Kidney tubule cell (primary cell): ENCODE measurements around the gene SOX6.
"Not testable (repeated sequence)": the region's sequence is repeated elsewhere in the genome, so short reads cannot be mapped to it uniquely, and the experiment has no call there.

Experiments used
- DNase-seq: peaks from one replicate; pipeline ENCODE4 v3.0.0-alpha.2; 2018; ENCODE audit warnings: low spot score

SOX6 gene

DNA sequence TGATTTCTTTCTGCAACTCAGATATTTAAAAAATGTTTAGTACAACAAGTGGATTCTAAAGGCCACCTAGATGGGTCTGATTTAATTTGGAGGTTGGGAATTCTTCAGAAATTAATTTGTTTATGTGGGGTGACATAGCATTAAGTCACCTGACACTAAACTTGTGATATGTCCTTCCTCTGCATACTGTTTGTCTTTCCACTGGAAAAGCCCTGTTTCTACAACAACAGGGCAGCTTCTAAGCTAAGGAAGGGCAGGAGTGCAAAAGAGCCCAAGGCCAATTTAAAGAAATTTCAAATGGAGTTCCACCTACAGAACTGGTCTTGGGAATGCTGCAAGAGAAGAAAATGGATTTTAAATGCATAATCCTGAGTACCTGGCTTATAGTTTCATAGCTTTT is 319.2 kb downstream of the SOX6 start:
- no peak for DNase-seq

DNA sequence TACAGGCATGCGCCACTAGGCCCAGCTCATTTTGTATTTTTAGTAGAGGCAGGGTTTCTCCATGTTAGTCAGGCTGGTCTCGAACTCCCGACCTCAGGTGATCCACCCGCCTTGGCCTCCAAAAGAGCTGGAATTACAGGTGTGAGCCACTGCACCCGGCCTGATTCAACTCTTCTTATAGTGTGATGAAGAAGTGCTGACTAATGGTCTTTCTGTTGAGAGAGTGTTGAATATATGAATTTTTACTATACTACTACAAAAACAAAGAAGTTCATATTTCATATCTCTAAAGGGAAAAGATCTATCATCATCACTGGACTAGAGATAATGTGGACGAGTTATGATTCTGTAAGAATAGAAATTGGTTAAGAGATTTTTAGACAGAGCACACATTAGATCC is 320.1 kb downstream of the SOX6 start:
- DNase-seq: no peak

DNA sequence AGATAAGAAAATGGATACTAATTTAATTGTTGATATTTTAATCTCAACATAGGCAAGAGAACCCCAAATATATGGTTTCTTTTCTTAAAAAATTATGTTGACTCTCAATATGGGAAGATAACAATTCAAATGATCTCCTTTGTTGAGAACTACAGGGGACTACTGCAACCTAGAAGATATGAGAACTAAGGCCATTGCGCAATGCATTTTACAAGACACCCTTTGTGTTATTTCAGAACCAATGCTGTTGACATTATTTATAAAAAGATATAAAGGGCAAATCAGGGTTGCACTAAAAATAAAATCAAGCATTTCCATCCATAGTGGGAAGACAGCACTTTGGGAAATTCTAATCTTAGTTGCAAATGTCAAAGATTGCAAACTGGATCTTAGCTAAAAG is 322.3 kb downstream of the SOX6 start:
- DNase-seq: no peak

DNA sequence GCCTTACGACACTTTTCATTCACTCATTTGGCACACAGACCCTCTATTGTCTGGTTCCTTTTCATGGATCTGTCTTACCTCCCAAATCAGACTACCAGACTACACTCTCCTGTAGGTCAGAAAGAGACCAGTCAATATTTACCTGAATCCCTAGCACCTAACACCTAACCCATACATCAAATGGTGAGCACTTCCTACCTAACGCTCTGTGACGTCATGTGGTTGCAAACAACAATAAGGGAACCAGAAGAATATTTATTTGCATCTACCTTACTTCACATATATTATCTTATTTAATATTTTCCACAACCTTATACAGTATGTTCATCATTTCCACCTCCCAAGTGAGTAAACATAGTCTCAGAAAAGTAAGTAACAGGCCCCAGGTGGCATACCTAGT is 323.4 kb downstream of the SOX6 start:
- no peak for DNase-seq

DNA sequence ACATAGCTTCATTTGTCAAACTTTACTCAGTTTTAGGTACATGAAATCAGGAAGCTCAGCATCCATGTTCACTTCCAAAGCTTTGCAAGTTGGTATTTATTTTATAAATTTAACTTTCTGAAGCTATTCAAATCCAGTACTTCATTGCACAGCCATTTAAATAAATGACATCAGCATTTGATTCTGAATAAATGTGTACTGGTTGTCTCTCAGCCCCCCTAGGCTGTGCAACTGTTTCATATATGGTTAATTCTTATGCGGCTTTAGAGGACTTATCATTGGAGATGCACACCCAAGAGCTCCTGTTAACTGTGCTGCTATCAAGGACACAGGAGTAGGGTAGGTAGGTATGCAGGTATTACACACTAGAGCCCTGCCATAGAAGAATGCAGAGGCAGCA is 325.1 kb downstream of the SOX6 start:
- no peak for DNase-seq

DNA sequence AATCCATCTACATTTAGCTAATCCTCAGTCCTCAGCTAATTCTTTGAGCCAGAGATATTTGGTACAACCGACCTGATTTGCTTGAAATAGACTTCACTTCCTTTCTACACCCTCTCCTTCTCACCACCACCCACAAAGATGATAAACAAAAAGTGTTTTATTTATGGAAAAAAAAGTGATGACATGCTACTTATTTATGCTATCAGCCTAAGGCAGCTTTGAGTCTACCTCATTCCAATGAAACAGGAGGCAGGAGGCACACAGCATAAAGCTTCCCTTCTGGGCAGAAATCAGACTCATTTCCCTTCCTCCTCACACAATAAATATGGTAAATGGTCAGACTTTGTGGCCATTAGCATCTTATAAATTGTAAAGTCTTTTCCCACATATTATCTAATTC is 325.7 kb downstream of the SOX6 start:
- DNase-seq: no peak

DNA sequence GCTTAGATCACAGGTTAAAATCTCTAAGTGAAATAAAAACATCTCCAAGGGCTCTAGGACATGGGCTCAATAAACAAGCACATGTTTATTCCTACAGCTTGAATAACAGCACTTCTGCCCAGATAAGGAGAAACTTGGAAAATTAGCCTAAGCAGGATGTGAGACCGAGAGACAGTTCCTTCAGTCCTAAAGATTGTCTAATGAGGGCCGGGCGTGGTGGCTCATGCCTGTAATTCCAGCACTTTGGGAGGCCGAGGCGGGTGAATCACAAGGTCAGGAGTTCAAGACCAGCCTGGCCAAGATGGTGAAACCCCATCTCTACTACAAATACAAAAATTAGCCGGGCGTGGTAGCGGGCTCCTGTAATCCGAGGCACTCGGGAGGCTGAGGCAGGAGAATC is 327.2 kb downstream of the SOX6 start:
- not testable (repeated sequence) for DNase-seq

DNA sequence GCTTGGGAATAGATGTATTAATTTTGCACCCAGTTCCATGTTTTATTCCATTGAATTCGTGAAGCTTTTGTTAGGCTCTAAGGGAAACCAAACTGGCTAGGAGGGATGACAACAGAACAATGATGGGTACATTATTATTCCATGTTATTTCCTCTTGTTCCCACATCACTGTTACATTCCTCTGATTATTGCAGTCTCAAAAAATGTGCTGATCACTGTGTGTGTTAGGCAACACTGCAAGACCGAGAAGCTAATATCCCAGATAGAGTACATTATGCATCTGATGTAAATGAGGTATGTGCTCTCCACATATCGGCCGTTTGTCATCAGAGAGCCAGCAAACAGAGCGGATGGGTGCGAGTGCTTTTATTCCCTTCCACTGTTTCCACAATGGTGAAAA is 327.9 kb downstream of the SOX6 start:
- DNase-seq: no peak

DNA sequence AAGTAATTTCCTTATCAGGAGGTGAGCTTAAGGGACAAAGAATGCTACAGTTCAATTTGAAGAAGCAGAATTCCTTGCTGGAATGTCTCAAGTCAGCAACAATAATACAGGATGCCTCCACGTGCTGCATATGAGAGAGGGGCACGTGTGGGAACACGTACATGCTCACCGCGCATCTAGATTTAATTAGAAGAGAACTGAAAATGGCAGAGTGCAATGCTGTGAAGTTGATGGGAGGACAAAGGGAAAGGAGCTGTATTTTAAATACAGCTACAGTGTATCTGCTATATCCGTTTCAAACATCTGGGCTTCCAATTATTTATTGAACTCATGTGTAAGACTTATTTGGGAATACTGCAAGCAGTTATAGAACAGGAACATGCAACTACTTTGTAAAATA is 328.7 kb downstream of the SOX6 start:
- DNase-seq: no peak

DNA sequence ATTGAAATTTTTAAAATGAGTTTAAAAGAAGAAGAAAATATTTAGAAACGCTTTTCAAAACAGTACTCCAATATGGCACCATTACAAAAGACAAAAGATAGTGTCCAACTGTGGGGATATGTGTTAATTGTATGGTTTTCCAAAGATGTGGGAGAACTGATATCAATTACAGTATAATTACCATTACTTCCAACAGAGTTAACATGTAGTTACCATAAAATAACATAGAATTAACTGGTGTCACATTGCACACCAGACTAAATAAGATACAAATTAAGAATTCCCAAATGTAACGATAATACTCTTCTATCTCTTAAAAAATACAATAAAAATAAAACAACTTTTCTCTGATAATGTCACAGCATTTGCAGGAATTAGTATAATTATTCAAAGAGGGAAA is 329.5 kb downstream of the SOX6 start:
- DNase-seq: no peak

DNA sequence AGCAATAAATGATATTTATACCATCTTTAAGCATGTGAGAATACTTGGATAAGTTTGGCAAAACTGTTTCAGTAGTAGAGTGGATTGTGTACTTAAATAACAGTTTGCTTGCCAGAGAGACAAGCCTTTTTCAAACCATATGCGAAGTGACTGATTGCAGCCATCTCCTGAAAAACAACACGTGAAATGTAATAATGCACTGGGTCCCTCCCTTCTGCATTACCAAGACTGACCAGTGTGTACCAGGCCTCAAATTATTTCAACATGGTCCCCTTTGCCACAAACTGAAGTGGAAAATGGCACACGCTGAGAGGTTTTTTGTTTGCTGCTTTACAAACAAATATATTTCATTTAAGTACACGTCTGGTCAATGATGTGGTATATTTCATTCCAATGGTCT is 337.4 kb downstream of the SOX6 start:
- no peak for DNase-seq

DNA sequence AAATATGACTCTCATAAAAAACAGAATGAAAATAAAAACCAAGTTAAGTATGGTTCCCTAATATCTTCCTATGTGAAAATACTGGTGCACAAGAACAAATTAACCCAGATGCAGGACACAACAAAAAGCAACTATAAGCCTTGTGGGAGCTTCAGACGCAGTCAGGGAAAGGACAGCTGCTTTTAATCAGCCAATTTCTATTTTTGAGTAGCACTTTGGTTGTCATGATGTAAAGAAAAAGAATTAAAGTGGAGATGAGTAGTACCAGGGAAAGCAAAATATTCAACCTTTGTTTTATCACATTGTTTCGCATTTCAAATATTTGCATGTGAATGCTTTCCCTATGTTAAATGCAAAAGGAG is 339.9 kb downstream of the SOX6 start:
- no peak for DNase-seq

DNA sequence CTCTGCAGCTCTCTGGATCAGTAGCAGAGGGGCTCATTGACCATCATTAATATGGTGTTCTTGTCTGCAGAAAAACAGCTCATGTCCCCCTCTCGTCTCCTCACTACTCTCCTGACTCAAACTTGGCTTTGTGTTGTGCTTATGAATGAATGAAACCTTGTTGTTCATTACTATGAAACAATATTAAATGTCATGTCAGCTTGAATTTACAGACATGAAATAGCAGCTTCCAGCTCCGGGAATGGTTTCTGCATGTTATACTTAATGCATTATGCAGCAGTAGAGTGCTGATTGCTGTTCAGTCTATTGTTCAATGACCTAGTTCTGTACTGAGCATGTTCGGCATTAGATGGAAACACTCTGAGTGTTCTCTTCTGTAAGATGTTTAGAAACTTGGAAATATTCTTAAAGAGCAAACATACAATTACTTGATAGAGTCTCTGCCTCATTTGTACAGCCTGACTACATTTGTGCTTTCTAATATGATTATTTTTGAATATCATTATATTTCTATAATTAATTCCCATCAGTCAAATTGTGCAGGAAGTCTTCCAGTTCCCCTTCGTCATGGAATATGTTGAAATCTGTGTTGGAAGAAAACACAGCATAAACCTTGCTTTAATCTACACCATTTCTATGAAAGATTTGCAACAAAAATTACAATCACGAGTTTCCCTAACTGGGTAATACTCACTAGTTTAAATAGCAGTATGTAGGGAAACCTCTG is 340.4 kb downstream of the SOX6 start:
- DNase-seq: no peak

DNA sequence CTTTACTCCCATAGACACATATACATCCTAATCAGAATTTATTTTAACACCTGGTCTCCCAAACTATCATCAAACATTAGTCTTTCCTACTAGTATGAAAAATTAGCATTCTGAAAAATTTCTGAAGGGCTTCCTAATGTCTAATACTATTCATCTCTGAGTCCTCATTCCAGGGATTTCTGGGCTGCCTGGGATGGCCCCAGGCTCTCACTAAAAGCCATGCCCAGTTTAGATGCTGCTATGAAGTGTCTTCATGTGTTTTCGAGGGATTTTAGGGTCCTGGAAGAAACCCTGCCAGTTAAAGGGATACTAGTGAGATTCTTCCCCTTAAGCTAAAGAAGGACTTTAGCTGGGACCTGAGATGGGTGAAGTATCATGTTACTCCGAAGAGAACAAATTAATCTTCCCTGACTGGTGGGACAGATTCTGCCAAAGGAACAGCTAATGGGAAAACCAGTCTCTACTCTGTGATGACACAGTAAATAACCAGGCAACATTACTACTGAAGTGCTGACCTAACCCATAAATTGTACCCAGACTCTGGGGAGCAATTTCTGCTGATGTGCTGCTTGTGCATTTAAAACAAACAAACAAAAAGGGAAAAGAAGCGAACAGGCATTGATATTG is 342.6 kb downstream of the SOX6 start:
- no peak for DNase-seq

DNA sequence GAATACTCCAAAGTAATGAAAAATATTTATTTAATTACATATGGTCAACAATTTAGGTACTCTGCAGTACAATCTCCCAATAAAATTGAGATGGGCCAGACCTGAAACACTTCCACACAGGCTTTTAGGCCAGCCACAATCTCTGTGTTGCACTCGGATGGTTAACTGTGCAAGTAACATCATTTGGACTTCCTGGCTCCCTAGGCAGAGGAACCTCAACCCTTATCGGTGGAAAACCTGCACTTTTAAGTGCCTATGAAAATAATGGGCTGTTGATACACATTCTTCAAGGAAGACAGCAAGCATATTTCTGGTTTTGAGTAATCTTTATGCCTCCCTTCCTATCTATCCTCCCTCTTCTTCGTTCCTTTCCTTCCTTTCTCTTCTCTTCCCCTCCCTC is 343.1 kb downstream of the SOX6 start:
- DNase-seq: no peak

DNA sequence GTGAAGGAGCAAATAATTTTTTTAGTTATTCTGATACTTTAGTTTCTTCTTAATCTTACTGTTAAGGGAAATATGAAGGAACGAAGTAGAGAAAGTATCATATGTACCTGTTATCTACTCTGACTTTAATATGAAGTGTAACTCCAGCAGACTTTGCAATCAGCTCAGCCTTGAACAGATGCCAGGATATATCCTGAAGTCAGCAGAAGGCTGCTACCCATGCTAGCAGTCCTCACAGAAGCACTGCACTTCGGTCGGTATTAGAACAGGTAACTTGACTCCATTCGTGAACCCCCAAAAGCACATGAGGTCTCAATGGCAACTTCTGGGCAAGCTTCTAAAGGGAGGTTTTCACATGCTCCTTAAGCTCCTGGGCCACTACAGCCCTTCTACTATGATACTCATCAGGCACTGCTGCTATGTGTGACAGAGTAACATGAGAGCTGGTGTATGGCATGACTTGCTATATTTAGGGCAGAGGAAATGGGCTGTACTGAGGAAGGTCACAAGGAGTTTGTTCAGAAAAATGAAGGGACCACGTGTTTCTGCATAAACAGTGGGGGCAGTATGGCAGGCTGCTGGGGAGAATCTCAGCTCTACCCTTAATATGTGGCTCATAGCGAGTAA is 344.1 kb downstream of the SOX6 start:
- no peak for DNase-seq

DNA sequence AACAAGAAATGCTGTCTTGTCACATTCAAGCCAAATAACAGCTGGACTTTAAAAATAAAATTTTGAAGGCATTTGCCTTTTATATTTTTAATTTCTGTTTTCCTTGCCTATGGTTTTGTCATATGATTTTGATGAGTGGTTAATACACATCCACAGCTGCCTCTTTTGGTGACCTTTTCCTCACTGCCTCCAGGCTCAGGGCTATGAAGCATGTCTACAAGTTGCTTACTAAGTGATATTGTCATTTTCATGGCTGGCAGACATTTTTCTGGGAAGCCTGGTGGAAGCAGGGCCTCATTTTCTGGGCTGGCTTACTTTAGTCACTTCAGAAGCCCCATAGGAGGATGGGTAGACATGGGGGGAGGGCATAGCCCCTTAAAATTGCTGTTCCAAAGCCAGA is 344.9 kb downstream of the SOX6 start:
- peak; percentile 28 for DNase-seq

DNA sequence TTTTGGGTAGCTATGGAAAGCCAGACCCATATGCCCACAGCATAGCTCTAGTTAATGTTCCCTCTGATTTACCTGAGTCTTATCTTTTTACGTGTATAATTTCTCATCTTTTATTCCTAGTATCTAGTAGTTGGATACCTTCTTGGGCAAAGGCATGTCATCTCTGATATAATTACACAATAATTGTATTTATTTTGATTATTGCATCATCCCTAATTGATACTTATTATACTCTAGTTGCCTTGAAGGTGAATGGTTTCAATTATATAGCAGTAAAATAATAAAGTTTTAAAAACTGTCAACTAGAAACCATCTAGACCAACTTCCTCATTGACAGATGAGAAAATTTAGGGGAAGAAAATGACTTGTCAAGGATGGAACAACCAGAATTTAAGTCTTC is 347.3 kb downstream of the SOX6 start:
- DNase-seq: no peak

DNA sequence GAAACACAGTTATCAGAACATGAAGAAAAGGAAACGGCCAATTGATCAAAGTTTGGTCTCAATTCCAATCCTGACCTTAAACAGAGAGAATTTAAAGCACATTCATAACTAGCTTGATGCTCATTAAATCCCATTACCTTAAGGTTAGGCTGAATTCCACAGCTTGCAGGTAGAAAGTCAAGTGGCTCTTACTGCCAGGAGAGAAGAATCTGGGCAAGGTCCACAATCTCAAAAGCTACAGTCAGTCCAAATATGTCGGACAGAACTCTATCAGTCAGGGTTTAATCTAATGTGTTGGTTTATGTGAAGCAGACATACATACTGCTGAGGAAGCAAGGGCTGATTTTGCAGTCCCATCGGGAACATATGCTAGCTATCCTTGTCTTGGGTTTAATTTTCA is 348.8 kb downstream of the SOX6 start:
- no peak for DNase-seq

DNA sequence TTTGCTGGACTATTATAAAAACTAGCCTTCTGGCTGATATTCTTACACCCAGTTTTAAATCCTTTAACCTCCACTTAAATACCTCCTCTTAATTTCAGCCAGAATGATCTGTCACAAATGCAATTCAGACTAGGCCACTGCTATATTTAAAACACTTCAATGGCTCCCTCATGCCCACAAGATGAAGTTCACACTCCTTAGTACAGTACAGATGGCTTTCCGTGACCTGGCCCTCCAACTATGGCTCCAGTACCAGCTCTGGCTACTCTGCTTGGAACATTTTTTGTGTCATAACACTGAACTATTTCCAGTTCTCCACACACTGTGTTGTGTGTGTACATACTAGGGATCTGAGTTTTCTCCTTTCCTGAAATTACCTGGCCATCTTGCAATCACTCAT is 353.4 kb downstream of the SOX6 start:
- no peak for DNase-seq

DNA sequence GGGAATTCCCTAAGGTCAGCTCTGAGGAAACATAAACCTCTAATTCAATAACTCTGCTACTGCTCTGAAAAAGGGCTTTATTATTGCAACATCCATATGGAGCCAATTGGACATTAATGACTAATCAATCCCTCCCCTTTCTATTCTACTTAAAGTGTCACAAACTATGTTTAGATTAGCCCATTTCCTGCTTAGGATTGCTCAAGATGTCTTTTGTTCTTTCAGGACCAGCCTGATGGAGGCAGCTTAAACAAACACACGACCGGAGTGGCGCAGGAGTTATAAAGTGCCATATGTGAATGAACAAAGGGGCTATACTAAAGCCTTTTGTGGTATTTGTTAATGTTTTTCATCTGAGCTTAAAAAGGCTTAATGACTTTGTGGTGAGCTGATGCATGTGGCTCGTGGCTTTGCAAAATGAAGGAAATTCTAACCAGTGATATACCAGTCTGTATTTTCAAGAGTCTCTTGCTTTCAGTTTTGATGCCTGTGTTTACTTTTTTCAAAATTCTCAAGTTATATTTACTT is 354.4 kb downstream of the SOX6 start:
- peak; percentile 57 for DNase-seq

DNA sequence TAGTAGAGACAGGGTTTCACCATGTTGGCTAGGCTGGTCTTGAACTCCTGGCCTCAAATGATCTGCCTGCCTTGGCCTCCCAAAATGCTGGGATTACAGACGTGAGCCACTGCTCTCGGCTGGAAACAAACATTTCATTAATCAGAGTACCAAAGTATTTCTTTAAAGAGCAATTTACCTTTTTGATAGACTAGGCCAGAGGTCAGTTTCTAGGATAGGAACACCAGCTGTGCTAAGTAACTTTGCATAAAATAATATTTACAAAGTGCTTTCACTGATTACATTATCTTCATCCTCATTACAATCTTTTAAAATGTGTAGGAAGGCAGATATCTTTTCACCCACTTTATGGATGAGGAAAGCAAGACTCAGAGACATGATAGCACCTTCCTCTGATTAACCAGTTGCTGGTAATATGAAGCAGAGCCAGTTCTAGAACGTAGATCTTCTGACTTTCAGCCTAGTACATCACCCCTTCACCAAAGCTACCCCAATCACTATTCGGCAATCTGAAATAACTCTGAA is 355.2 kb downstream of the SOX6 start:
- DNase-seq: no peak

DNA sequence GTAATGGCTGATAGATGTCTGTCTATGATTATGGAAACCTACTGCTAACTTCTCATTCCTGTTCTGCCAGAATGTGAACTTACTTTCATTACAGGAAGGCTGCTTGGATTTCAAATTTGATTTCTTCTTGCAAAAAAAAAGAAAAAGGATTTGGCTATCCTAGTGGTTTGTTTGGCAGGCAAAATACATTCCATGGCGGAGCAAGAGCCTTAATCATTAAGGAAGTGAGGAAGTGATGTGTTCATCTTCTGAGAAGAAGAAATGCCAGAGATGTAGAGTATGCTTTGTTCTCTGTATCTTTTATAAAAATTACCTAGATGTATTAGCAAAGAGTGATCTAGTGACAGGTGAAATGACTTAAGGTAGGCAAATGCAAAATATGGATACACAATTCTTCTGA is 356.3 kb downstream of the SOX6 start:
- peak; percentile 46 for DNase-seq
